ENCODE measurements around the gene ZDHHC7. TPM values are rescaled to one million over a fixed set of nuclear protein-coding genes. Genes with fewer than 3 reads are reported as not detected.

ZDHHC7 gene
- total RNA-seq, 2 donors from 2014 or later: 64.6 TPM

- TF ChIP-seq, protein P1, sequence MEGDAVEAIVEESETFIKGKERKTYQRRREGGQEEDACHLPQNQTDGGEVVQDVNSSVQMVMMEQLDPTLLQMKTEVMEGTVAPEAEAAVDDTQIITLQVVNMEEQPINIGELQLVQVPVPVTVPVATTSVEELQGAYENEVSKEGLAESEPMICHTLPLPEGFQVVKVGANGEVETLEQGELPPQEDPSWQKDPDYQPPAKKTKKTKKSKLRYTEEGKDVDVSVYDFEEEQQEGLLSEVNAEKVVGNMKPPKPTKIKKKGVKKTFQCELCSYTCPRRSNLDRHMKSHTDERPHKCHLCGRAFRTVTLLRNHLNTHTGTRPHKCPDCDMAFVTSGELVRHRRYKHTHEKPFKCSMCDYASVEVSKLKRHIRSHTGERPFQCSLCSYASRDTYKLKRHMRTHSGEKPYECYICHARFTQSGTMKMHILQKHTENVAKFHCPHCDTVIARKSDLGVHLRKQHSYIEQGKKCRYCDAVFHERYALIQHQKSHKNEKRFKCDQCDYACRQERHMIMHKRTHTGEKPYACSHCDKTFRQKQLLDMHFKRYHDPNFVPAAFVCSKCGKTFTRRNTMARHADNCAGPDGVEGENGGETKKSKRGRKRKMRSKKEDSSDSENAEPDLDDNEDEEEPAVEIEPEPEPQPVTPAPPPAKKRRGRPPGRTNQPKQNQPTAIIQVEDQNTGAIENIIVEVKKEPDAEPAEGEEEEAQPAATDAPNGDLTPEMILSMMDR (IDR thresholded peaks at IDR 0.05): no peak
- TF ChIP-seq POLR2AphosphoS5 (IDR thresholded peaks at IDR 0.05) (no peak), POLR2A (IDR thresholded peaks at IDR 0.05) (no peak)
- peak overlapping the region; percentile 73 to 79 for H3K27ac ChIP-seq
- DNase-seq (ENCODE audit: low spot score): no peak
- H3K36me3 ChIP-seq: no peaks in the 10 kb centered on the region
- H3K27me3 ChIP-seq (replicated peaks; ENCODE audit: insufficient read depth): no peaks in the 10 kb centered on the region
- H3K4me3 ChIP-seq: no peak overlapping the region
- H3K9me3 ChIP-seq: no peaks in the 10 kb centered on the region
- peaks cover 7% of the 10 kb centered on the region for H3K4me1 ChIP-seq (replicated peaks)
- 83% methylated on average over 26 of the region's 27 CpGs for WGBS
- intact Hi-C loops (cut with DNase I): no loop called here
Measured at GRCh38 chr16:84947996-84948850, 63.1 kb downstream of the ZDHHC7 start.

DNA sequence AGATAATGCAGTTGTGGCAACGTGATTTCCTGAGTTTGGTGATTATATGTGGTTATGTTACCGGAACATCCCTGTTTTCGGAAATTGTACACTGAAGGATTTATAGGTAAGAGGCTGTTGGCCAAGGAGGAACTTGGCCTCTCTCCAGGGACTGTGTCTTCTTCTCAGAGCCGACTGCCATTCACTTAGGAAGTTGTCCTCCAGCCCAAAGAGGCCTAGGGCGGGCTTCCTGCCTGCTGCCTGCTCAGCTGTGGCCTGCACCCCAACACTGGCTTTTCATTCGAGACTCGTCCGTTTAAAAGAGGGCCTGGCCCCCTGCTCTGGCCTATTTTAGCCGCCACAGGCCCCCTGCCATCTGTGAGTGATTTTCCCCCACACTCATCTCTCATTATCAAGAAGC, 64.3 kb downstream of the ZDHHC7 start:
- H3K27ac ChIP-seq: peak overlapping the region; percentile 73 to 79

DNA sequence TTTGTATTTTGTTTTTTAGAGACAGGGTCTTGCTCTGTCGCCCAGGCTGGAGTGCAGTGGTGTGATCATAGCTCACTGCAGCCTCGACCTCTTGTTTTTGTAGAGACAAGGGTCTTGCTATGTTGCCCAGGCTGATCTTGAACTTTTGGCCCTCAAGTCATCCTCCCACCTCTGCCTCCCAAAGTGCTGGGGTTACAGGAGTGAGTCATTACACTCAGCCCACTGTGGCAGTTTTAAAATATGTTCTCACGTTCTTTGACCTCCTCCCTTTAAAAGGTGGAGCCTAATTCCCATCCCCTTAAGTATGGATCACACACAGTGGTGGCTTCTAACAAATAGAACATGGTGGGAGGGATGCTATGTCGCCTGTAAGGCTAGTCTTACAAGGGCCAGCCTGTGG, 67.7 kb downstream of the ZDHHC7 start:
- WGBS: 95% methylated on average over 4 of the region's 4 CpGs
- Histone ChIP-seq H3K27ac (peak overlapping the region in 1 of 2 donors; percentile 79), H3K27me3 (replicated peaks; ENCODE audit: insufficient read depth) (no peaks in the 10 kb centered on the region), H3K4me3 (no peak overlapping the region), H3K4me1 (replicated peaks) (no peaks in the 10 kb centered on the region), H3K9me3 (no peaks in the 10 kb centered on the region), H3K36me3 (no peaks in the 10 kb centered on the region)
- TF ChIP-seq POLR2A (IDR thresholded peaks at IDR 0.05): no peak
- no peak for DNase-seq (ENCODE audit: low spot score)
- intact Hi-C loops (cut with DNase I): no loop called here

More for the DNA sequence above, 64.3 kb downstream of the ZDHHC7 start:
- intact Hi-C loops (cut with DNase I): no loop called here
- TF ChIP-seq, protein P1 (IDR thresholded peaks at IDR 0.05): no peak
- TF ChIP-seq POLR2AphosphoS5 (IDR thresholded peaks at IDR 0.05) (peak; percentile 97), POLR2A (IDR thresholded peaks at IDR 0.05) (no peak)
- 9% methylated on average over 9 of the region's 9 CpGs for WGBS
- no peaks in the 10 kb centered on the region for H3K9me3 ChIP-seq
- peaks cover 7% of the 10 kb centered on the region for H3K4me1 ChIP-seq (replicated peaks)
- H3K4me3 ChIP-seq: no peak overlapping the region
- H3K27me3 ChIP-seq (replicated peaks; ENCODE audit: insufficient read depth): no peaks in the 10 kb centered on the region
- no peaks in the 10 kb centered on the region for H3K36me3 ChIP-seq
- DNase-seq (ENCODE audit: low spot score): peak; percentile 93

DNA sequence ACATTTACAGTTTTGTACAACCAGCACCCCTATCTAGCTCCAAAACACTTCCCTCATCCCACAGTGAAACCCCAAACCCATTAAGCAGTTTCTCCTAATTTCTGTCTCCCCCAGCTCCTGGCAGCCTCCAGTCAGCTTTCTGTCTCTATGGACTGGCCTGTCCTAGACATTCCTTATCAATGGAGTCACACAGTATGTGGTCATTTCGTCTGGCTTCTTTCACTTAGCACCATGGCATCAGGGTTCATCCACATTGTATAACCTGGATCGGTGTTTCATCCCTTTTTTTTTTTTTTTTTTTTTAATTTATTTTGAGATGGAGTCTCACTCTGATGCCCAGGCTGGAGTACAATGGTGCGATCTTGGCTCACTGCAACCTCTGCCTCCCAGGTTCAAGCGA, 68.5 kb downstream of the ZDHHC7 start:
- H3K27me3 ChIP-seq (replicated peaks; ENCODE audit: insufficient read depth): no peaks in the 10 kb centered on the region
- intact Hi-C loops (cut with DNase I): no loop called here
- H3K27ac ChIP-seq: no peak overlapping the region
- no peak for DNase-seq (ENCODE audit: low spot score)
- no peak for TF ChIP-seq POLR2AphosphoS5 (IDR thresholded peaks at IDR 0.05)
- TF ChIP-seq, protein P1 (IDR thresholded peaks at IDR 0.05): no peak
- no peak for TF ChIP-seq POLR2A (IDR thresholded peaks at IDR 0.05)
- no peak overlapping the region for H3K4me3 ChIP-seq
- H3K36me3 ChIP-seq: no peaks in the 10 kb centered on the region
- no peaks in the 10 kb centered on the region for H3K4me1 ChIP-seq (replicated peaks)
- no peaks in the 10 kb centered on the region for H3K9me3 ChIP-seq
- WGBS: 87% methylated on average over 4 of the region's 4 CpGs

GRCh38 chr16:84941921-84942320, 69.4 kb downstream of the ZDHHC7 start:
- Histone ChIP-seq H3K36me3 (no peaks in the 10 kb centered on the region), H3K4me1 (replicated peaks) (no peaks in the 10 kb centered on the region), H3K27ac (peak overlapping the region in 1 of 2 donors; percentile 5), H3K27me3 (replicated peaks; ENCODE audit: insufficient read depth) (no peaks in the 10 kb centered on the region), H3K4me3 (no peak overlapping the region), H3K9me3 (no peaks in the 10 kb centered on the region)
- intact Hi-C loops (cut with DNase I): no loop called here
- no peak for DNase-seq (ENCODE audit: low spot score)
- 95% methylated on average over 10 of the region's 10 CpGs for WGBS
- TF ChIP-seq POLR2A (IDR thresholded peaks at IDR 0.05) (no peak), POLR2AphosphoS5 (IDR thresholded peaks at IDR 0.05) (no peak)
- TF ChIP-seq, protein P1 (IDR thresholded peaks at IDR 0.05): no peak
